Keratinocyte (primary cell): Measurements from ENCODE around the gene KIF18B. TPM values are rescaled to one million over a fixed set of nuclear protein-coding genes. Genes with fewer than 3 reads are reported as not detected.

Experiments
- DNase-seq: peaks from one replicate; pipeline ENCODE4 v3.0.0-alpha.2; 2011; ENCODE audit warnings: low read depth, missing footprints, low spot score
- FAIRE-seq: peaks from 2 replicates; lab custom pipeline; 2011; peaks lifted over from hg19 to GRCh38; lab: Jason Lieb, UNC
- H2AFZ ChIP-seq: 2 replicates; pipeline ENCODE4 v1.6.0; 2012; ENCODE audit warnings: low read length, control low read depth, inconsistent platforms; ENCODE audit not compliant: control insufficient read depth
- H3K27ac ChIP-seq: 2 replicates; pipeline ENCODE4 v1.5.1; 2011; ENCODE audit warnings: low read length; ENCODE audit not compliant: control insufficient read depth, insufficient read depth
- H3K27me3 ChIP-seq: 3 replicates; pipeline ENCODE4 v1.6.0; 2011; ENCODE audit warnings: low read length; ENCODE audit not compliant: control insufficient read depth, insufficient read depth; ENCODE audit errors: extremely low read depth
- H3K36me3 ChIP-seq, 2 experiments: 2 replicates in 1 of 2; 3 replicates in 1 of 2; pipeline ENCODE4 v1.5.1; 2011; ENCODE audit warnings: low read length in 2 of 2, mild to moderate bottlenecking in 1 of 2; ENCODE audit not compliant: control insufficient read depth in 2 of 2, insufficient read depth in 2 of 2; ENCODE audit errors: extremely low read depth in 1 of 2
- H3K4me1 ChIP-seq: 3 replicates; pipeline ENCODE4 v1.5.1; 2011; ENCODE audit warnings: low read length; ENCODE audit not compliant: control insufficient read depth, insufficient read depth; ENCODE audit errors: extremely low read depth
- H3K4me2 ChIP-seq: 3 replicates; pipeline ENCODE4 v1.6.0; 2011; ENCODE audit warnings: low read depth, low read length; ENCODE audit not compliant: control insufficient read depth, insufficient read depth; ENCODE audit errors: extremely low read depth
- H3K4me3 ChIP-seq, 3 experiments: fragments of 200-600 bp in 1 of 3; sonication (generic) in 1 of 3; 2 replicates in 2 of 3; 3 replicates in 1 of 3; pipeline ENCODE4 v1.5.1; 2011 to 2016; ENCODE audit warnings: low read length in 3 of 3, mild to moderate bottlenecking in 3 of 3, control low read depth in 2 of 3, inconsistent platforms in 1 of 3, low read depth in 1 of 3, mixed read lengths in 1 of 3, mixed run types in 1 of 3, moderate library complexity in 1 of 3; ENCODE audit not compliant: control insufficient read depth in 2 of 3, insufficient read depth in 2 of 3; ENCODE audit errors: extremely low read depth in 1 of 3
- H3K79me2 ChIP-seq: 2 replicates; pipeline ENCODE4 v1.6.0; 2012; ENCODE audit warnings: low read length; ENCODE audit not compliant: control insufficient read depth, insufficient read depth
- H3K9ac ChIP-seq: 3 replicates; pipeline ENCODE4 v1.6.0; 2011; ENCODE audit warnings: low read length; ENCODE audit not compliant: control insufficient read depth, insufficient read depth; ENCODE audit errors: extremely low read depth
- H3K9me1 ChIP-seq: 3 replicates; pipeline ENCODE4 v1.6.0; 2011; ENCODE audit warnings: low read length; ENCODE audit not compliant: control insufficient read depth, insufficient read depth; ENCODE audit errors: extremely low read depth
- H3K9me3 ChIP-seq: 2 replicates; pipeline ENCODE4 v1.5.1; 2012; ENCODE audit warnings: low read depth, low read length; ENCODE audit not compliant: control insufficient read depth
- H4K20me1 ChIP-seq: 3 replicates; pipeline ENCODE4 v1.6.0; 2011; ENCODE audit warnings: low read length; ENCODE audit not compliant: control insufficient read depth, insufficient read depth; ENCODE audit errors: extremely low read depth
- CTCF ChIP-seq, 3 experiments: IDR thresholded peaks in 1 of 3; conservative IDR thresholded peaks in 1 of 3; optimal IDR thresholded peaks in 1 of 3; 2 replicates in 2 of 3; 3 replicates in 1 of 3; pipeline versions ENCODE3 to v1.5.1; 2011; ENCODE audit warnings: low read length in 3 of 3, mild to moderate bottlenecking in 3 of 3, moderate library complexity in 2 of 3, control low read depth in 1 of 3, inconsistent platforms in 1 of 3; ENCODE audit not compliant: insufficient read depth in 2 of 3; ENCODE audit errors: extremely low read depth in 1 of 3
- EZH2 ChIP-seq: IDR thresholded peaks from one replicate; pipeline ENCODE4 v1.6.1; 2012; ENCODE audit warnings: inconsistent platforms, mild to moderate bottlenecking, low read length, moderate library complexity
- dilution Hi-C: fragments of 300-500 bp; cut with MboI; formaldehyde crosslinking; loops from one replicate; pipeline ENCODE4 v1.7.0; 2020; ENCODE audit warnings: low sequenced_read_pairs; ENCODE audit not compliant: extremely low pct_ligation_motif_present
- polyA plus RNA-seq, 5 experiments: library from polyadenylated mRNA; depleted of rRNA in 3 of 5; stranded (reverse) in 3 of 5; stranded (forward) in 1 of 5; unstranded in 1 of 5; fragments of >200 nt; gene quantifications; 1 replicate in 1 of 5; 2 replicates in 3 of 5; 3 replicates in 1 of 5; pipeline versions ENCODE4 v1.2.1 to v1.2.3, GENCODE V29; 2011 to 2012; ENCODE audit warnings: missing spikeins in 2 of 5, low read depth in 1 of 5, low replicate concordance in 1 of 5

Gene KIF18B
- polyA plus RNA-seq, 1 donor (not counting 4 experiments of a cell fraction or from before 2014, with no cell fraction given) = 5.1 TPM

GRCh38 chr17:44976206-44976605, 28.6 kb upstream of the KIF18B start:
- no peak overlapping the region for H3K4me3 ChIP-seq
- H3K9me1 ChIP-seq = no peaks in the 10 kb centered on the region
- no peaks in the 10 kb centered on the region for H3K79me2 ChIP-seq
- no peaks in the 10 kb centered on the region for H3K36me3 ChIP-seq
- dilution Hi-C loops = no loop called here
- peaks cover 3% of the 10 kb centered on the region for H4K20me1 ChIP-seq
- no peak overlapping the region for H3K9ac ChIP-seq
- H2AFZ ChIP-seq = no peak overlapping the region
- FAIRE-seq (no peak), DNase-seq (no peak)
- no peak overlapping the region for H3K27ac ChIP-seq
- H3K4me1 ChIP-seq = peaks cover 16% of the 10 kb centered on the region
- H3K27me3 ChIP-seq = peaks cover 29% of the 10 kb centered on the region
- H3K9me3 ChIP-seq = no peaks in the 10 kb centered on the region
- TF ChIP-seq CTCF (optimal IDR thresholded peaks at IDR 0.05 in 1 of 3, IDR thresholded peaks at IDR 0.05 in 1 of 3, conservative IDR thresholded peaks at IDR 0.05 in 1 of 3; ENCODE audit: extremely low read depth in 1 of 3, insufficient read depth in 2 of 3, low read length in 3 of 3) = no peak
- TF ChIP-seq EZH2 = no peak
- H3K4me2 ChIP-seq = no peak overlapping the region

GRCh38 chr17:44972953-44973352, 25.4 kb upstream of the KIF18B start:
- Histone ChIP-seq H3K79me2 (no peaks in the 10 kb centered on the region), H3K9me1 (no peaks in the 10 kb centered on the region), H3K4me1 (peaks cover 25% of the 10 kb centered on the region), H4K20me1 (no peaks in the 10 kb centered on the region), H3K4me3 (no peak overlapping the region), H3K27me3 (peaks cover 35% of the 10 kb centered on the region), H3K9me3 (no peaks in the 10 kb centered on the region), H3K4me2 (no peak overlapping the region), H2AFZ (no peak overlapping the region), H3K27ac (no peak overlapping the region), H3K9ac (no peak overlapping the region), H3K36me3 (no peaks in the 10 kb centered on the region)
- TF ChIP-seq CTCF (optimal IDR thresholded peaks at IDR 0.05 in 1 of 3, IDR thresholded peaks at IDR 0.05 in 1 of 3, conservative IDR thresholded peaks at IDR 0.05 in 1 of 3; ENCODE audit: extremely low read depth in 1 of 3, insufficient read depth in 2 of 3, low read length in 3 of 3) (no peak), EZH2 (no peak)
- dilution Hi-C loops = no loop called here
- FAIRE-seq (no peak), DNase-seq (no peak)
